AG08395 (cell line): ENCODE results near the gene KPNA6.
"Not testable (repeated sequence)": the region's sequence is repeated elsewhere in the genome, so short reads cannot be mapped to it uniquely, and the experiment has no call there.

Source experiments
- DNase-seq: peaks from one replicate; pipeline ENCODE4 v3.0.0; 2012; ENCODE audit warnings: mixed read lengths, low spot score

KPNA6 gene

DNA sequence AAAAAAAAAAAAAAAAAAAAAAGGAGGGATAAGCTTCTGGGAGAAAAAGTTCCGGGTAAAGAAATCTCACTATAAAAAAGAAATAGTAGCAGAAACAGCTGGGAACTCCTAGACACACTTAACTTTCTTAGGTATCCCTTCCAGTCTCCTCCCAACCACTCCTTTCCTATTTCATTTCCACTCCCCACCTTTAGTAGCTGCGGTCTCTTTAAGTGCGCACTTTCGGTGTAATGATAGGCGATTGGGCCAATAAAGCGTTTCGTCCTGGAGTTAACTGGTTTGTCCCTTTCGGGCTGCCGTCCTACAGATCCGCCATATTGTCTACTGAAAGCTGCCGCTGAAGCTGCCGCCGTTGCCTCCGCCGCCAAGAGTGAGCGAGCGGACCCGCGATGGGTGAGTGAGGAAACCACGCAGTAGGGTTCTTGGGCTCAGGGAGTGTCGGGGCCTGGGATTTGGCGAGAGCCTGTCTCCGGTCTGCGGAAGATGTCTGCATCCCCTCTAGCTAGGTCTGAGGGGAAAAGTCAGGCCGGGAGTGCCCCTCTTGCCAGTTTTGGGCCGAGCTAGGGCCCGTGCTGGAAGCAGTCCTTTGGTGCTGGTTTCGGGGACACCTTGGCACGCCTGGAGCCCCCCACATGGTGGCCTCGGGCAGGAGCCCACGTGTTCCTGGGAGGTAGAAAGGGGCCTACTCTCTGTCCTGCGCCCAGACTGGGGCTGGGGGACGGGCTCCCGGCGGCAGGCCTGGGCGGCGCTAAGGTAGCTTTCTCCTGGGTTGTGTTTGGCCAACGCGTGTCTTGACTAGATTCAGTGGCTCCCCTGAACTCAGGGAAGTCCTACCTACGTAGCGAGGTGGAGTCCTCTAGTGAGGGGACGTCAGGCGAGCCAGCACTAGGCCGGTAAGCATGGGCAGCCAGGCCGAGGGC, at the start of gene KPNA6:
Gene KPNA6, plus strand, starts transcription at position 315 of the 920 bp plus-strand sequence. Its CDS starts 75 bp downstream, at position 390.
- DNase-seq = peak; percentile 84

DNA sequence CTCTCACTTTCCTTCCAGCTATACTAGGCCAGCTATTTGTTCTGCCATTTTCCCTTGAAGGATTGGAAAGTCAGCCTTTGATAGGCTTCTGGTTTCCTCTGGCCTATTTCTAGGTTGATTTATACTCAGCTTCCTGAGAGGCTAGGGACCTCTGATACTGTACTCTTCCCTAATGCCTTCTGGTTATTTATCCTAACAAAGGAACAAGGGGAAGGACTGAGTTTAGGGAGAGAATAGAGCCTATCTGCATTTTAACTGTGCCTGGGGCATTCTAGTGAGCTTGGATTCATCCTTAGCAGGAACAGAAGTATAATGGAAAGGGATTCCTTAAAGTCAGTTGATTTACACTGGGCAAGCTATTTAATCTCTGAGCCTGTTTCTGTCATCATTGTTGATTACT, 46.9 kb upstream of the KPNA6 start:
- no peak for DNase-seq

DNA sequence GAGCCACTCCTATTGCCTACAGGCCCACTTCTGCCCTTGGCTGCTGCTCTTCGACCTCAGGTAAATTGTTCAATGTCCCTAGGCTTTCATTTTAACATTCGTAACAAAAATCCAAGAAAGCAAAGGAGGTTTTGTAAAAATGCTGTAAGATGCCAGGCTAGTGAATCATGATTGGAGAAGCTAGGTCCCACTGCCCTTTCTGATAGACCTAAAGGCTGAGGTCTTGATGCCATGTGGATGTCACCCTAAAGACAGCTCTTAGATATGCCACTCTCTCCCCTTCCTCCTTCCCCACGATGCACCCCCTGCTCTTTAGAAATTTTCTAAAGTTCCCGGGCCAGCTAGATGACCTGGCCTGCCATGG, 45.0 kb upstream of the KPNA6 start:
- DNase-seq = no peak

DNA sequence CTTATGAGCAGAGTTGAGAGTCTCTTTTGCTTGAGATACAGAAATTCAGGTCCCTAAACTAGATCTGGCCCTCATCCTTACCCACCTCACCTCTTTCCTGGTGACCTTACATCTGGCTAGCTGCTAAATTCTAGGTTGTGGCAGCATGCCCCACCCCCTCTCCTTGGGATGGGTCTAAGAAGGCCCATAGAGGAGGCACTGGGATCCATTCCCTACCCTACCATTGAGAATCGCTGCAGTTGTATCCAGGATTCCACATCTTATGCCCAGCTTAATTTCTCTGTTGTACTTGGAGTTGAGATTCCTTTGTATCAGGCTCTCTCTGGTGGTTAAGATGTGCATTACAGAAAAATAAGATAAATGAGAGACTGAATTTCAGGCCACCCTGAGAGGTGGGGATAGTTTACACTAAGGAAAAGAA, 44.6 kb upstream of the KPNA6 start:
- peak; percentile 66 for DNase-seq

DNA sequence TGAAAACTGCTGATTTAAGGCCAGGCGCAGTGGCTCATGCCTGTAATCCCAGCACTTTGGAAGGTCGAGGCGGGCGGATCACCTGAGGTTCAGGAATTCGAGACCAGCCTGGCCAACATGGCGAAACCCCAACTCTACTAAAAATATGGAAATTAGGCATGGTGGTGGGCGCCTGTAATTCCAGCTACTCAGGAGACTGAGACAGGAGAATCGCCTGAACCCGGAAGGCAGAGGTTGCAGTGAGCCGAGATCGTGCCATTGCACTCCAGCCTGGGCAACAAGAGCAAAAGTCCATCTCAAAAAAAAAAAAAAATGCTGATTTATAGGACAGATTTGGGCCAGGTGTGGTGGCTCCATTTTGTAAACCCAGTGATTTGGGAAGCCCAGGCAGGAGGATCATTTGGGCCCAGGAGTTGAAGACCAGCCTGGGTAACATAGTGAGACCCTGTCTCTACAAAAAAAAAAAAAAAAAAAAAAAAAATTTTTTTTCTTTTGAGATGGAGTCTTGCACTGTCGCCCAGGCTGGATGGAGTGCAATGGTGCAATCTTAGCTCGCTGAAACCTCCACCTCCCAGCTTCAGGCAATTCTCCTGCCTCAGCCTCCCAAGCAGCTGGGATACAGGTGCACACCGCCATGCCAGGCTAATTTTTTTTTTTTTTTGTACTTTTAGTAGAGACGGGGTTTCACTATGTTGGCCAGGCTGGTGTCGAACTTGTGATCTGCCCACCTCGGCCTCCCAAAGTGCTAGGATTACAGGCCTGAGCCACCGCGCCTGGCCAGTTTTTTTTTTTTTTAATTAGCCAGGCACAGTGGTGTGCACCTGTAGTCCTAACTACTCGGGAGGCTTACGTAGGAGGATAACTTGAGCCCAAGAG, 42.0 kb upstream of the KPNA6 start:
- DNase-seq = not testable (repeated sequence)

DNA sequence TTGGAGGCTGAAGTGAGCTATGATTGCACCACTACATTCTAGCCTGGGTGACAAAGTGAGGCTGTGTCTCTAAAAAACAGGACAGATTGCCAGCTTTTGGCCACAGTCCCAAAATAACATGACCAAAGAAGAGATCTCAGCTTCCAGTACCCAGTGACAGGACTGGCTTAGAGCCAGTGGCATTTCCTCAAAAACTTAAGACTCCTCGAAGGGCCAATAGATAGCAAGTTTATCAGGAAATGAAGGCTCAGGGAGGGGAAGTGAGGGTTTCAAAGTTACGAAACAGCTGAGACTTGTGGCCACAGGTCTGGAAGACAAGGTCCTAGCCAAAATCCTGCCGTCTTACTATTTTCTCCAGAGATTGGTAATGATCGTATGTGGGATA, 41.4 kb upstream of the KPNA6 start:
- peak; percentile 43 for DNase-seq

DNA sequence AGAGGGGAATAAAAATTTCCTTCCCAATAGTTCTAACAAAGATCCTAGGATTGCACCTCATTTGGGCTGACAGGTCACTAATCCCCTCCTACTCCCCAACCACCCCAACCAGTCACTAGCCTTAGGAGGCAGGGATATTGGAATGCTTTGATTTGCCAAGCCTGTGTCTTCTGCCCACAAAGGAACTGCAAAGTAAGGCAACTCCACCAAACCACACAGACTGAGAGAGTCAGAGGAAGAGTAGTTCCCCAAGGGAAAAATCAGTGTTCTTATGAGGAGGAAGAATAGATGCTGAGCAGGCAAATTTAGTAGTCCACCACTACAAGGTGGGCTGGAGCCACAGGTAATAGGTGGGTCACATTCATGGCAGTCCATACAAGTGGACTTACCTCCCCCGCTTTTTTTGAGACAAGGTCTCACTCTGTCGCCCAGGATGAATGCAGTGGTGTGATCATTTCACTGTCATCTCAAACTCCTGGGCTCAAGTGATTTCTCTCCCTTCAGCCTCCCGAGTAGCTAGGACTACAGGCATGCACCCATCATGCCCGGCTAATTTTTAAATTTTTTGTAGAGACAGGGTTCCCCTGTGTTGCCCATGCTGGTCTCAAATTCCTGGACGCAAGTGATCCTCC, 38.8 kb upstream of the KPNA6 start:
- DNase-seq = peak; percentile 48

DNA sequence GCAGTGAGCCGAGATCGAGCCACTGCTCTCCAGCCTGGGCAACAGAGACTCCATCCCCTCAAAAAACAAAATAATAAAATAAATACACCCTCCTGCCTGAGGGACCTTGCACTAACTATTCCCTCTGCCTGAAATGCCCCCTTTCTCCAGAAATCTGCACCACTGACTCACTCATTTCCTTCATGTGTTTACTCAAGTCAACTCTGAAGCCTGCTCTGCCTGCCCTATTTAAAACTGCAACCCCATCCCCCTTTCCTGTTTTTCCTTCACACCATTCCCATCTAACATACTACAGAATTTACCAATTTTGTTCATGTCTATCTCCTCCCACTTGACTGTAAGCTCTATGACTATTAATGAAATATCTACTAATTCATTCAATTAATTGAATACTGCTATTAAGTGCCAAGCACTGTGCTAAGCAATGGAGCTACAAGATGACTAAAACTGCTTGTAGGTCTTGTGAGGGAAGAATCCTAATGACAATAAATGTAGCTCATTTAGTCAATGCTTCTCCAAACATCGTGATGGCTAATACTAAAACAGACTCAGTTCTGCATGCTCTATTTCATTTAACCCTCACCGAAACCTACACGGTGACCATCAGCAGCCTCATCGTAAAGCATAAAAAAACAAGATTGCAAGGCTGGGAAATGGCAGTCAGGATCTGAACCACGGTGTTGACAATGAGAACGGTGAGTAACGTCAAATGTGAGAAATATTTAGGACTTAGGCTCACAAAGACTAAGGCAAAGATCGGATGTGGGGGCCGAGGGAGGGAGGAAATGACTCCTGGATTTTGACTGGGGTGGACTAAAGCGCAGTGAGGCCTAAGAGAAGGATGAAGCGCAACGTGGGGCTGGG, 35.9 kb upstream of the KPNA6 start:
- no peak for DNase-seq

DNA sequence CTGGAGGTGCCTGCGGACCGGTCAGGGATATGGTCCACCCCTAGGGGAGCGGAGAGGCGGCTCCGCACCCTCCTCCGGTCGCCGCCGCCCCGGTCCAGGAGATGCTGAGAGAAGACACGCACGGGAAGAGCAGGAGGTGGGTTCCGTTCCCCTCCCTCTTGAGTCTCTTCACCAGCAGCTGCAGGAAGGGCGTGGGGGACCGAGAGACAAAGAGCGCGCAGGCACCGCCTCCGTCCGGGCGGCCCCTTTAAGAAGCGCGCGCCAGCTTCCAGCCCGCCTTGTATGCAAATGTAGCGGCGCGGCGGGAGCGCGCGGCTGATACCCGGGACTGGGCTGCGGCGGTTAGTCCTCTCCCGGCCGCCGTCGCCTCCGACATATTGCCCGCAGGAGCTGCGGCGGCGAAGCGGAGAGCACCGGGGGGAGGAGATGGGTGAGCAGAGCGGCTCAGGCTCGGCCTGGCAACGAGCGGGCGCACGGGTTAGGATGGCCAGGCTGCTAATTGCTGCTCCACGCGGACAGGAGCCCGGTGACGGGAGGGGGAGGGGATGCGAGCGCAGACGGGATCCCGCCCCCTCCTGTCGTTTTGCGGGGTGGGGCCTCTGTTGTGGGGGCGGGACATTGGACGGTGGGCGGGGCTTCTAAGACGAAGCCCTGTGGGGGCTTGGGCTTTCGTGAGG, 35.1 kb upstream of the KPNA6 start, which contains the start of gene TMEM39B:
Gene TMEM39B, plus strand, starts transcription at position 318 of the 677 bp plus-strand sequence. Its CDS starts 109 bp downstream, at position 427.
- DNase-seq = peak; percentile 97

DNA sequence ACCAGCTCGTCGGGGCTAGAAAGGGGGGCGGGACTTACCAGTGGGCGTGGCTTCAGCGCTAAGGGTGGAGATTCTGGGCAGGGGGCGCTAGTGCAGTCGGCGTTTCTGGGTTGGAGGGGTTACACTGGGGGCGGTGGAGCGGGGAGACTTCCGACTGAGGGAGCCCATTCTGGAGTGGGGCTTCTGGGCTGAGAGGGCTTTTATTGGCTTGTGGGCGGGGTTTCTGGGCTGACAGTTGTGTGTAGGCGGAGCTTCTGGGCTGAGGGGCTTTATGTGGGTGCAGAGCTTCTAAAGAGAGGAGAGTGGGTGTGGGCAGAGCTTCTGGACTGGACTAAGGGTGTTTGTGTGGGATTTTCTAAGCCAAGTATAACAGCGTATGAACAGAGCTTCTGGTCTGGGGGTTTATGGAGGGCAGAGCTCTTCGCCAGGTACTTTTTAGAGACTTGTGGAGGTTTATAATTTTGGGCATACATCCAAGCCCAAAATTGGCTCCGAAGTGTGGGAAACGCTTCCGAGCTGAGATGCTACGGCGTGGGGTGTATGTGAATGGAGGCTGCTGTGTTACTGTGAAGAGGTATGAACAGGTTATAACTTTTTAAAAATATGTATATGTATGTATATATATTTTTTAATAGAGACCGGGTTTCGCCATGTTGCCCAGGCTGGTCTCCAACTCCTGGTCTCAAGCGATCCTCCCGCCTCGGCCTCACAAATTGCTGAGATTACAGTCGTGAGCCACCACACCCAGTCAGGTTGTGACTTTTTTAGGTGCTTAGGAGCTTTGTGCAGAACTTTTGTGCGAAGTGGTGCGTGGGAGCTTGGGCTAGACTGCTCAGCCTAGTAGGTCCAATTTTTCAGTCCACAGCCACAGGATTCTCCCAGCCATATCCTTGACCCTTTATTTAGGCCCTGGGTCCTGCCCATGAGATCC, 34.3 kb upstream of the KPNA6 start:
- no peak for DNase-seq

DNA sequence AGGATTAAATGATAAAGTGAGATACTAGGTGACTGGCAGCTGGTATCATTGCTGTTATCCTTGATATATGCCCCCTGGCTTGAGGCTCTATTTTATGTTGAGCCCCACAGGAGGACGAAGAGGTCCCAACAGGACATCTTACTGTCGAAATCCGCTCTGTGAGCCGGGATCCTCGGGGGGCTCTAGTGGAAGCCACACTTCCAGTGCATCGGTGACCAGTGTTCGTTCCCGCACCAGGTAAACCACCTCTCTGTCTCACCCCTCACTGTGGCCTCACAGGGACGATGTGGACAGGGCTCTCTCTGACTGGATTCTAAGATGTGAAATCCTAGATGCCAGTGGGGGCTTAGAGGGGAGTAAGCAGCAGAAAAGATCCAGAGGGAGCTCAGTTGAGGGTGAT, 33.0 kb upstream of the KPNA6 start:
- no peak for DNase-seq

DNA sequence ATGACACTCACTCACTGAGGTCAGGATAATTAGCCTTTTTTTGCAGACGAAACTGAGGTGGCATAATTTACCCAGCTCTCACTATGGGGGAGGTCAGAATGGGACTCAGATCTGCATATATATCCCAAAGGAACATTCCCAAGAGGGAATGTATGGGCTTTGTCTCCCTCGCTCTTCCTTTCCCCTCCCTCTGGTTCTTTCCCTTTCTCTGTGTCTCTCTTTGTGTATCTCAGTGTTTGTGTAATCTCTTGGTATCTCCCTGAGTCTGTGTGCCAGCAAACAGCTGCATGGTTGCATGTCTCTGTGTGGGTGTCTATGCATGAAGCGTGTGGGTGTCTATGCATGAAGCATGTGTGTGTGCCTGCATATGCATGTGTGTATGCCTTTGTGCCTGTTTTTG, 30.4 kb upstream of the KPNA6 start:
- DNase-seq = no peak

DNA sequence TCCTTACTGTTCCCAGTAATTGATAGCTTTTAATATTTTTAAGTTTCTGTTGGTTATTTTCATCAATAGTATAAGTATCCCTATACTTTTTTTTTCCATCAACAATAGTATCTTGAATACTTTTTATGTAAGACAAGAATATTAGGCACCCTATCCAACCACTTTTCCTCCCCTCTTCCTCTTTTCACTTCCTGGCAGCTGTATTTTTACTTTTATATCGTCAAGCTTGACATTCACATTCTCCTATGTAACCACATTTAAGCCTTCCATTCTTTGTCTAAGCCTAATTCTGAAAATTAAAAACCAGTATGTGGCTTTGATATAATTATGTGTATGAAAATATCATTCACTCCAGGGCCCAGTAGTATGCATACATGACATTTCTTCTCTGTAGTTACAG, 25.8 kb upstream of the KPNA6 start:
- no peak for DNase-seq

DNA sequence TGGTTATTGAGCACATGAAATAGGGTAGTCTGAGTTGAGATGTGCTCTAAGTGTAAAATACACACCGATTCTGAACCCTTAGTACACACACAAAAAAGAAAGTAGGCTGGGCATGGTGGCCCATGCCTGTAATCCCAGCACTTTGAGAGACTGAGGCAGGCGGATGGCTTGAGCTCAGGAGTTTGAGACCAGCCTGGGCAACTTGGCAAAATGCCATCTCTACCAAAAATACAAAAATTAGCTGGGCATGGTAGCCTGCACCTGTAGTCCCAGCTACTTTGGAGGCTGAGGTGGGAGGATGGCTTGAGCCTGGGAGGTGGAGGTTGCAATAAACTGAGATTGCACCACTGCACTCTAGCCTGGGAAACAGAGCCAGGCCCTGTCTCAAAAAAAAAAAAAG, 21.5 kb upstream of the KPNA6 start:
- DNase-seq = not testable (repeated sequence)

DNA sequence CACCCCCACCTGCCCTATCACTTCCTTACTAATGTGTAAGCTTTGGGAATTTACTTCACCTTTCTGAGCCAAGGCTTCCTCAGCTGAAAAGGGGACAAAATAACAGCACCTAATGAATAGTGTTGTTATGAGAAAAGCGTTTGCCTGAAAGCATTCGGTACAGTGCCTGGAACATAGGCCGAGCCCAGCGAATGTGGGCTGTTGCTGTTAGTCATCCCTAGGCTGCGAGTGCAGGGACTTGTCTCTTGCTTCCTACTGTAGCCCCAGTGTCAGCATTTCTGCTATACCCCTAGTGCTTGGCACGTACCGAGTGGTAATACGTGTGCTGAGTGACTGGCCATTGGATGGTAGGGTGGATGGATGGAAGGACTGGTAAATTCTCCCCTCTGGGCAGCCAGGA, 16.7 kb upstream of the KPNA6 start:
- no peak for DNase-seq

DNA sequence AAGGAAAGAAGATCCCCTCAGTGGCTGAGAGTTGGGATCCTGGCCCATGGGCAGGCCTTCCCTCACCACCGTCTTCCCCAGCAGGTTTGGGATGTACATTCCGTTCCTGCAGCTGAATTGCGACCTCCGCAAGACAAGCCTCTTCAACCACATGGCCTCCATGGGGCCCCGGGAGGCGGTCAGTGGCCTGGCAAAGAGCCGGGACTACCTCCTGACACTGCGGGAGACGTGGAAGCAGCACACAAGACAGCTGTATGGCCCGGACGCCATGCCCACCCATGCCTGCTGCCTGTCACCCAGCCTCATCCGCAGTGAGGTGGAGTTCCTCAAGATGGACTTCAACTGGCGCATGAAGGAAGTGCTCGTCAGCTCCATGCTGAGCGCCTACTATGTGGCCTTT, 16.3 kb upstream of the KPNA6 start:
- no peak for DNase-seq

DNA sequence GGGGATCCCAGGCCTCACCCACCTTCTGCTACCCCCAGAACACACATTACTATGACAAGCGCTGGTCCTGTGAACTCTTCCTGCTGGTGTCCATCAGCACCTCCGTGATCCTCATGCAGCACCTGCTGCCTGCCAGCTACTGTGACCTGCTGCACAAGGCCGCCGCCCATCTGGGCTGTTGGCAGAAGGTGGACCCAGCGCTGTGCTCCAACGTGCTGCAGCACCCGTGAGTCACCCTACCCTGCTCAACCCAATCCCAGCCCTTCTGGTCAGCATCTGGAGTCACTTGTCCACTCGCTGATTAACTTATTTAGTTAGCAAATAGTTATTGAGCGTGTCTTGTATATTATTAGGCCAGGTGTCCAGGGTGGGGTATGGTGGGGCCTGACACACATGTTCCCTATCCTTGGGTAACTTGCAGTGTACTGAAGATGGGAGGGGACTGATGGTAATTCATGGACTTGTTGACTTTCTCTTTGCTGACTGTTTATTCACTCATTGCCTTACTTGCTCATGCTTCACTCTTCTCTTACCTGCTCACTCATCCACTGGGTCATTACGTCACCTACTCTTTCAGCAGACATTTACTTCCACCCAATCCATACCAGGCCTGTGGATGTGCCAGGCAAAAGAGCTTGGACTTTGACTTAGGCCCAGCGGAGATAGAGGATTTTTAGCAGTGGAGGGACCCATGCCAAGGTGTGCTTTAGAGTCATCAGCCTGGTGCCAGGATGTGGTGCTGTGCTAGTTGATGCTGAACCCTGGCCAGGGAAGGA, 12.9 kb upstream of the KPNA6 start:
- DNase-seq = no peak

DNA sequence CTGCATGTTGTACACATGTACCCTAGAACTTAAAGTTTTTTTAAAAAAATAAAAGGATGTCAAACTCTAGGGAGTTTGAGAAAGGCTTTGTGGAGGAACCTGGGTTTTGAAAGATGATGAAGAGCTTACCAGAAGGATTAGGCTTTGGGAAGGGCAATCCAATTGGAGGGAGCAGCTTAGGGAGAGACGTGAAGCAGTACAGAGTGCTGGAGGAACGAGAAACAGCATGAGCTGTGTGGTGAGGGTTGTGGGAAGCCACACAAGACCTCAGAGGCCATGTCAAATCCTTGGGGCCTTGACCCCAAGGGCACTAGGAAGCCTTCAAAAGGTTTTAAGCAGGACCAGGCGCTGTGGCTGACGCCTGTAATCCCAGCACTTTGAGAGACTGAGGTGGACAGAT, 8.4 kb upstream of the KPNA6 start:
- no peak for DNase-seq

DNA sequence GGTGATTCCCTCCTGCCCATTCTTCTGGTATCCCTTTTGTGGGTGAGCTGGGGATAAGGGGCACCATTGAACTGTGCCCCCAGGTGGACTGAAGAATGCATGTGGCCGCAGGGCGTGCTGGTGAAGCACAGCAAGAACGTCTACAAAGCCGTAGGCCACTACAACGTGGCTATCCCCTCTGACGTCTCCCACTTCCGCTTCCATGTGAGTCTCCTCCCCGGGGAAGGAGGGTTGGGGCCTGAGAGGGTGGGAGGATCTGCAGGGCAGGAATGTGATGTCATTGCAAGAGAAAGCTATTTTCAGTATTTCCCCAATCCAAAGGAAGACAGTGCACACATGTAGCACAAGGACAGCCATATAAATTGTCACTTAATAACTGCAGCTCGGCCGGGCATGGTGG, 7.5 kb upstream of the KPNA6 start:
- no peak for DNase-seq
